Hepatic stellate cell (primary cell): ENCODE results near the gene ENTPD2.

ENCODE experiments used
- DNase-seq: peaks from one replicate; pipeline ENCODE4 v3.0.0; 2011; ENCODE audit warnings: low spot score

ENTPD2 gene

DNA sequence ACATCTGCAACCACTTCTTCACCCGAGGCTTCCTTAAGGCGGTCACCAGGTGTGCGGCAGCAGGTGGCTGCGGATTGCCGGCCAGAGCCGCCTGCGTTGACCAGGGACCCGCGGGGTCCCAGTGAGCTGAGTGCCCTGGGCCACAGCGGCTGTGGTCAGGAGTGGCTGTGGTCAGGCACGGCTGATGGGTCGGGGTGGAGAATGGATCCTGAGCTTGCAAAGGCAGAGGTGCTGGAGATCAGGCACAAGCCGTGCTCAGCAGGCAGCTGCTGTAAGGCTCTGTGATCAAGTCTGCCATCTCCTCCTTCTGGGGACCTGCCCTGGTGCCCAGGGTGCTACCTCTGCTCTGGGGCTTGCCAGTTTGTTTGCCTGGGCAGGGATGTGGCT lies 25.5 kb upstream of the ENTPD2 start:
- DNase-seq, result no peak

DNA sequence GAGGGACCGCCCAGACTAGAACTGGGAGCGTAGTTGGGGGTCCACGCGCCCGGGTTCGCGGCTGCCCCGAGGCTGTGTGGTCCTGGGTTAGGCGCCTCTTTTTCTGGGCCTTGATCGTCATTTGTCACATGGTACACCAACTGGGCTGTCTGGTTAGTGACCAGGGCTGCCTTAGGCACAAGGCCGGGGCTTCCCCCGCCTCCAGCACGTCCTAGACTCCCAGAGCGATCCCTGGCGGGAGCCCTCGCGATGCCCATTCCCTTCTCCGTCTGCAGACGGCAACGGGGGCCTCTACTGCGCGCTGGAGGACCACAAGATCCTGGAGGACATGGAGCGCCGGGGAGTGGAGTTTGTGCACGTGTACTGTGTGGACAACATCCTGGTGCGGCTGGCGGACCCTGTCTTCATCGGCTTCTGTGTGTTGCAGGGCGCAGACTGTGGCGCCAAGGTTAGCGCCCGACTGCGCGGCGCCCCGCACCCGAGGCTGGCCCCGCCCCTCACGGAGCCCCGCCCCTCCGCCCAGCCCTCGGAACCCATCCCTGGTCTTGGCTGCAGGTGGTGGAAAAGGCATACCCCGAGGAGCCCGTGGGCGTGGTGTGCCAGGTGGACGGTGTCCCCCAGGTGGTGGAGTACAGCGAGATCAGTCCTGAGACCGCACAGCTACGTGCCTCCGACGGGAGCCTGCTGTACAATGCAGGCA lies 25.0 kb upstream of the ENTPD2 start:
- no peak for DNase-seq

DNA sequence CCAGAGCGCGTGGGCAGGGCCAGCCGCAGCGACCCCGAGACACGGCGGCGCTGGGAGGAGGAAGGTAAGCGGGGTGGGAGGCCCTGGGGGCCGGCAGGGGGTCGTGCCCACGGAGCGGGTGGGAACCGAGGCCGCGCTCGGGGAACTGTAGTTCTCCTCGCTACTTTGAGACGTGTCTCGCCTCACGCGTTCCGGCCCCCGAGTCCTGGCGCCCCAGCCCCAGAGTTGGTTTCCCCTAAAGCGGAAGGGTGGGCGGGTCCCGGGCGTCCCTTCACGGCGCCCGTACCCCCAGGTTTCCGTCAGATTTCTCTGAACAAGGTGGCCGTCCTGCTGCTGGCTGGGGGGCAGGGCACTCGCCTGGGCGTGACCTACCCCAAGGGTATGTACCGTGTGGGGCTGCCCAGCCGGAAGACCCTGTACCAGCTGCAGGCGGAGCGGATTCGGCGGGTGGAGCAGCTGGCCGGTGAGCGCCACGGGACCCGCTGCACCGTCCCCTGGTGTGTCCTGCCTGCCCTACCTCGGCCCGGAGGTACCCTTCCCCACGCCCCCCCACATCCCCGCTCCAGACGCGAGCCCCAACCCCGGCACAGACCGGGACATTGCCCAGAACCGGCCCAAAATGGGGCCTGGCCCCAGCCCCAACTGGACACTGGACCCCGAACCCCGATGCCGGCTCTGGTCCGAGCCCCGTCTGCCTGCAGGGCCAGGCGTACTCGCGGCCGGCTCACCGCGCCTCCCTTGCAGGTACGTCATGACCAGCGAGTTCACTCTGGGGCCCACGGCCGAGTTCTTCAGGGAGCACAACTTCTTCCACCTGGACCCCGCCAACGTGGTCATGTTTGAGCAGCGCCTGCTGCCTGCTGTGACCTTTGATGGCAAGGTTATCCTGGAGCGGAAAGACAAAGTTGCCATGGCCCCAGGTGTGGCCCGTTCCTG lies 24.2 kb upstream of the ENTPD2 start:
- DNase-seq, result no peak

DNA sequence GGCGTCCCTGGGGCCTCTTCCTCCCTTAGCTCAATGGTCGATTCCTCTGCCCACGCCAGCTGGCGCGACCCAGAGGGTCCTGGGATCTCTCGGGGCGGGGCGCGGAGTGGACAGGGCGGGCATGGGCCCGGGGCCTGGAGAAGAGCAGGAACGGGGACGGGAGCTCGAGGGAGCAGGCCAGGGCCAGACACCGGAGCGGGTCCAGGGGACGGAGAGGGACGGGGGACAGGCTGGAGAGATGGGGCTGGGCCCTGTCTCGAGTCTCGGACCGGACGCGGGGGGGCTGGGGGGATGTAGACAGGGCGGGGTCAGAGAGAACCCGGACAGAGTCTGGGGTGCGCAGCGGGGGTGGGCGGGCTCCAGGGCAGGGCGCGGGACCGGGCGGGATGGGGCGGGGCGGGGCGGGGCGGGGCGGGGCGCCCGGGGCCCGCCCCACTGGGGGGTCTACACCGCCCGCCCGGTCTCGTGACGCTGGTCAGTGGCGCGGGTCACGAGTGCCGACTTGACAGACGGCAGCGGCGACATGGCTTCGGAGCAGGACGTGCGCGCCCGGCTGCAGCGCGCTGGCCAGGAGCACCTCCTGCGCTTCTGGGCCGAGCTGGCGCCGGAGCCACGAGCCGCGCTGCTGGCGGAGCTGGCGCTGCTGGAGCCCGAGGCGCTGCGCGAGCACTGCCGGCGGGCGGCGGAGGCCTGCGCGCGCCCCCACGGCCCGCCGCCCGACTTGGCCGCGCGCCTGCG lies 23.3 kb upstream of the ENTPD2 start, which contains the start of gene UAP1L1:
Gene UAP1L1 (plus strand): TSS at position 508 of the 738 bp plus-strand sequence. CDS start 16 bp downstream, at position 524.
- DNase-seq, result peak; percentile 67

DNA sequence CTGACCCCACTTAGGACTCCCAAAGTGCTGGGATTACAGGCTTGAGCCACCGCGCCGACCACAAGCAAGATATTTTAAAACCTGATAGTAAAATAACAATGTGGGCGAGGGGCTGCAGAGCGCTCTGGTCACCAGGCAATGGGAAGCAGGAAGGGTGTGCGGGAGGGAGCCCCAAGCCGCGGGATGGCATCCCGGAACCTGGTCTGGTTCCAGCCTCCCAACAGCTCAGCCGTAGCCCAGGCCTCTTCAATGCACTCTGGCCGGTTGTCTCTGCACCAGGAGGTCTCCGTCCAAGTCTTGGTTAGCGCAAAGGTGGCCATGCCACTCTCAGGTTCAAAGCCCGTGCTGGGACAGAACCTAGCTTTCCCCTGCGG lies 22.8 kb upstream of the ENTPD2 start:
- no peak for DNase-seq

DNA sequence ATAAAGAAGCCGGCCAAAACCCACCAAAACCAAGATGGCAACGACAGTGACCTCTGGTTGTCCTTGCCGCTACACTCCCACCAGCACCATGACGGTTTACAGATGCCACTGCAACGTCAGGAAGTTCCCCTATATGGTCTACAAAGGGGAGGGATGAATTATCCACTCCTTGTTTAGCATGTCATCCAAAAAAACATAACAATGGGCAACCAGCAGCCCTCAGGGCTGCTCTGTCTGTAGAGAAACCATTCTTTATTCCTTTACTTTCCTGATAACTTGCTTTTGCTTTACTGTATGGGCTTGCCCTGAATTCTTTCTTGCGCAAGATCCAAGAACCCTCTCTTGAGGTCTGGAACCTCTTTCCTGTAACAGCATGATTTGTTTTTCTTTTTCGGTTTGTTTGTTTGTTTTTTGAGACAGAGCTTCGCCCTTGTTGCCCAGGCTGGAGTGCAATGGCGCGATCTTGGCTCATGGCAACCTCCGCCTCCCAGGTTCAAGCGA lies 21.5 kb upstream of the ENTPD2 start:
- no peak for DNase-seq

DNA sequence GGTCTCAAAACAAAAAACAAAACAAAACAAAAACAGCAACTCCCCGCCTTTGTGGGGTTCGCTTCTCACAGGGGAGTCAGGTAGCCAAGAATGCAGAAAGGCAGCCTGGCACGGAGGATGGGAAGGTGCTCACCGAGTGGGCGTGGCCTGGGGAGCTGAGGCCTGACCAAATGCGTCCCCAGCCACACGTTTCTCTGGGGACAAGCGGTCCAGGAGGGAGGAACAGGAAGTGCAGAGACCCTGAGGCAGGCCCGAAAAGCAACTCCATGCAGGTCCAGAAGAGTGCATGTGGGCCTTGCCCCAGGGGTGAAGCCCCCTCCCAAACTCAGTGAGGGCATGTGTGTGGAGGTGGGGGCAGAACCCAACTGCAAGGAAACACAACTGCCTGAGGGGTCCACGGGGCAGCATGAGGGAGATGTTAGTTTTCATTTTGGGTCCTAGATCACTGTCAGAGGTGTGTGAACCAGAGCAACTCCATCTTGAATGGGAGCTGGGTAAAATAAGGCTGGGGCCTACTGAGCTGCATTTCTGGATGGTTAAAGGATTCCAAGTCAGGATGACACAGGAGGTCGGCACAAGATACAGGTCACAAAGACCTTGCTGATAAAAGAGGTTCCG lies 20.9 kb upstream of the ENTPD2 start:
- DNase-seq, result no peak

DNA sequence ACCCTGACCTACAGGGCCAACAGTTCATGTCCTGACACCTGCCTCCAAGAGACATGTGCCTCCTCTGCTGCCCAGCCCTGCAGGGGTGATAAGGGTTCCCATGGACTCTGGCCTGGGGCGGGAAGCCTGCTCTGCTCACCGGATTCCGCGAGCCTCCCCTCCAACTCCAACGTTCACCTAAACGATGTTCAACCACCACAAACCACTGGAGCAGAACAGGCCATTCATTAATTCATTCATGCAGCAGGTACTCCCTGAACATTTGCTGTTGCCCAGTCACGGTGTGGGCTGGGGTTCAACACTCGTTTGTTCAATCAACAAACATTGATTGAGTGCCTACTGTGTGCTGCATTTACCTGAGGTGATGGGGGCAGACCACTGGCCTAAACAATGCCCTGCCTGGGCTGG lies 20.1 kb upstream of the ENTPD2 start:
- DNase-seq, result no peak

DNA sequence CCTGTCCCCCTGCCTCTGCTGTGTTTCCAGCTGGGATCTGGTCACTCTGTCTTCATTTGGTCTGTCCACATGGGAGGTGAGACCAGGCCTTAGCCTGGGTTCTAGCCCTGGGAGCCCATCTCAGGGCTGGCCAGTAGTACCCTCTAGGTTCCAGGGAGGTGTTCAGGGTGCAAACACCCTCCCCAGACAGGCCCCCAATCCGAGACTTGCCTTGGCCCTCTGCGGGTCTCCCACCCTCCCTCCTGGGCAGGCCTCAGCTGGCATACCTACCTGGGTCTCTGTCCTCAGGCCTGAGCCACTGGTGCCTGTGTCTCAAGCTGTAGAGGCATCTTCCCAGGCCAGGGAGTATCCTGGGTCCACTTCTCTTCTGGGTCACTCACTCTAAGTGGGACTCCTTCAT lies 17.4 kb upstream of the ENTPD2 start:
- DNase-seq, result no peak

DNA sequence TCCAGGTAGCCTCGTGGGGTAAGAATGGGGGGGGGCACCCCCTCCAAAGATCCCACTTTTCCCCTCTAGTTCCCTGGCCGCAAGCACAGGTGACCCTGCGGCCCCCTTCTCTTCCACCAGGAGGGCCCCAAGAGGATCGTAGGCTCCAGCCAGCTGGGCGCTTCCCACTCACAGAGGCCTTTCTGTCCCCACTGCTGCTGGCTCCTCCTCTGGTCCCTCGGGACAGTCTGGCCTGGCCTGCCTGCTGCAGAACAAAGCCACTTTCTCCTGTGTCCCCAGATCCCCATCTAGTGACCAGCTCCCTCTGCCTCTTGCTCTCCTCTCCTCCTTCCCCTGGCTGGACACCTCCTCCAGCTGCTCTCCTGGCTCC lies 17.0 kb upstream of the ENTPD2 start:
- DNase-seq, result peak; percentile 55

DNA sequence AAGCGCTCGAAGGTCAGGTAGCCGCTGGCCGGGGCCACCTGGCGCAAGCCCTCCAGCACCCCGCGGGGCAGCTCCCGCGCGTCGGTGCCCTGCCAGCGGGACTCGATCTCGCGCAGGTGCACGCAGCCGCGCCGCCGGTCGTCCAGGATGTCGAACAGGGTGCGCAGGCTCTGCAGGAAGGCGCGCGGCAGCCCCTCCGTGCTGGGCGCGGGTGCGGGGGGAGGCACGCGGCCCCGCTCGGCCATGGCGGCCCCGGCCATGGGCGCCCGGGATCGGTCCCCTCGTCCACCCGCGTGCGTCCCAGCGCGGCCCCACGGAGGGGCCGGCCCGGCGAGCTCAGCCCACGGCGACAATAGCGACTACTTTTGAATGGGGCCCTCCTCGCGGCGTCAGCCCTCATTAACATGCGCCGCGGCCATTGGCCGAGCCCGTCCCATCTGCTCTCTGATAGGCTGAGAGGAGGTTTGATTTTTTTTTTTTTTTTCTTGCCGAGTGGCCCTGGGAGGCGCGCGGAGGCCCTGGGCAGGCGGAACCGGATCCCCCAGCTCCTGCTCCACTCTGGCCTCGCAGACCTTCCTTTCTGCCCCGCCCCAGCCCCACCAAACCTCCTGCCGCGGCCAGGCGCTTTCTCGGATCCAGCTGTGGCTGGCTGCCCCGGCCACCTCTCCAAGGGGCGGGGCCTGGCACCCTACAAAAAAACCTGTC lies 16.5 kb upstream of the ENTPD2 start, which contains the start of gene SAPCD2:
Gene SAPCD2 (minus strand): TSS at position 357 of the 705 bp plus-strand sequence. CDS start 97 bp downstream, at position 260.
- peak; percentile 97 for DNase-seq

DNA sequence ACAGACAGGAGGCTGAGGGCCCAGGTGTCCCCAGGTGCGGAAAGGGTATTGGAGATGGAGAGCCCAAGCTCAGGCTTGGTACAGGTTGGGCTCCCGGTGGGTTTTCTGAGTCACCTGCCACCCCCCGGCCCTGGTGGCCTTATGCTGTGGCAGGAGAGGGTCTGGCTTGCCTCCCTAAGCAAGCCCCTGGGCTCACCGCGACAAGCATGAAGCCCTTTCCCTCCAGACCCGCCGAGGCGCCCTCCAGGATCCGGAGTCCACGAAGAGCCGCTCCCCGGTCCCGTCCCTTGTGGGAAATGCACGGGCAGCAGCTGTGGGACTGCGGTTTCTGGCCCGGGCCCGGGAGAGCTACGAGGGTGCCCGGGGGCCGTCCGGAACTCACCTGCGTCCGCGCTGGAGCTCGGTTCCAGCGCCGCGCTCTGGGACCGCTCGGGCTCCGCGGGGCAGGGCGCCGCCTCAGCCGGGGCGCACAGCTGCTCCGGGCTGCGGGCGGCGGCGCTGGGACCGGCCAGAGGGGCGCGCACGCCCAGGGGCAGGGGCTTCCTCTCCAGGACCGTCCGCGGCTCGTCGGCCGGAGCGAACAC lies 15.7 kb upstream of the ENTPD2 start:
- no peak for DNase-seq

DNA sequence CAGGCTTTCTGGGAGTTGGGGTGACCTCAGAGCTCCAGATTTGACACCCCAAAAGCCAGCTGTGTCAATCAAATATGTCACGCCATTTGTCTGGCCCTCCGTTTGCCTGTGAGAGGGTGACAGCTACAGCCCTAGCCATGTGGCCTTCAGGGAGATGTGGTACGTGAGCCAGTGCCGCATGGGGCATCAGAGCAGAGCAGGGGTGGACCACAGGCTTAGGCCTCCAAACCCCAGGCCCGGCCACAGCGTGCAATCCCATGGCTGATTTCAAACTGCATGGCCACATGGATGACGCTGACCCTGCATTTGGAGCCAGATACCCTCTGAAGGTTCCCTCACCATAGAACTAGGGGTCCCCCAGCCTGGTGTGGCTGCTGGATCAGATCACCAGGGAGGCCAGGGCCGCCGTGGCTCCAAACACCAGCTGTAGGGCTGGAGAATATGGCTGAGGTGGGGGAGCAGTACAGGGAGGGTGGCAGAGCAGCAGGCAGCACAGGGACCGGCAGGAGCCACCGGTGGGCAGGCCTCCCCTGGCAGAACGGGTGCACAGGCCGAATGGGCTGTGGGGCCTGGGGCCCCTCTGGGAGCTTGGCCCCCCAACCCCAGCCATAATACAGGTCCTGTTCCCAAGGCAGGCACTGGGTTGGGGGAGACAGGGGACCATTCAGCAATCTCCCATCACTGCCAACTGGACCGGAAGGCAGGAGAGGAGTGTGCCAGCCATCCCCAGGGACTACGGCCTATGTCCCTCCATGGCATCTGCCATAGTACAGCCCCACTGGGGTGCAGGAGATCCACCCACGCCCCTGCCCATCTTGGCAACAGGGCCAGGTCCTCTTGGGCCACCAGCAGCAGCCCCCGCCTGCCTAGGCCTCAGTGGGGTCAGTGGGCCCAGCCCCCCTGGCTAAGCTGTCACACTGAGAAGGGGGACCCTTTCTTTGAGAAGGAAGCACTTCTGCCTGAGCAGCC lies 15.0 kb upstream of the ENTPD2 start:
- DNase-seq, result no peak

DNA sequence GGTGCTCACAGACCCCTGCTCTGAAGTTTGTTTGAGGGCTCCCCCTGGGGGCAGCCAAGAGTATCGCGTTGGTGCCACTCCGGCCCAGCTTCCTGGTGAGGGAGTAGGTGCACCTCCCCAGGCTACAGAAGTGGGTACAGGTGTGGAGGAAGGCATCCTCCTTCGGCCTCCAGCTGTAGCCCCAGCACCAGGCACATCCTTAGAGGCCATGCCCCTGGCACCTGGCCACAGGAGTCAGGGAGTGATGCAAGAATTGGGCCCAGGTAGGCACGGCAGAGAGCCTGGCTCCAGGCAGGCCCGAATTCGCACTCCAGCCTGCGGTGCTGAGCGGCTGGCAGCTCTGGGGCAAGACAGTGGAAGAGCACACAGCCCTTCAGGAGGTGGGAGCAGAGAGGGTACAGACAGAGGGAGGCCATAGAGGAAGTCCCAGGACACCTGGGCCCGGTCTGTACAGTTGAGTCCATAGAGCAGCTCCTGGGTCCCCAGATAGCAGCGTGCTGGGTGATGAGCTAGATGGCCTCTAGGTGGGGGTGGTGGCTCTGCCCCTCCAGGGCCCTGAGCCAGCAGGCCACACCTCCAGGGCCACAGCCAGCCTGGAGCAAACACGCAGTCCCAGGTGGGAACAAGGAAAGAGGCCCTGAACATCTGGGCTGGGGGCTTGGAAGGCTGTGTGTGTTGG lies 14.1 kb upstream of the ENTPD2 start:
- DNase-seq, result peak; percentile 90

DNA sequence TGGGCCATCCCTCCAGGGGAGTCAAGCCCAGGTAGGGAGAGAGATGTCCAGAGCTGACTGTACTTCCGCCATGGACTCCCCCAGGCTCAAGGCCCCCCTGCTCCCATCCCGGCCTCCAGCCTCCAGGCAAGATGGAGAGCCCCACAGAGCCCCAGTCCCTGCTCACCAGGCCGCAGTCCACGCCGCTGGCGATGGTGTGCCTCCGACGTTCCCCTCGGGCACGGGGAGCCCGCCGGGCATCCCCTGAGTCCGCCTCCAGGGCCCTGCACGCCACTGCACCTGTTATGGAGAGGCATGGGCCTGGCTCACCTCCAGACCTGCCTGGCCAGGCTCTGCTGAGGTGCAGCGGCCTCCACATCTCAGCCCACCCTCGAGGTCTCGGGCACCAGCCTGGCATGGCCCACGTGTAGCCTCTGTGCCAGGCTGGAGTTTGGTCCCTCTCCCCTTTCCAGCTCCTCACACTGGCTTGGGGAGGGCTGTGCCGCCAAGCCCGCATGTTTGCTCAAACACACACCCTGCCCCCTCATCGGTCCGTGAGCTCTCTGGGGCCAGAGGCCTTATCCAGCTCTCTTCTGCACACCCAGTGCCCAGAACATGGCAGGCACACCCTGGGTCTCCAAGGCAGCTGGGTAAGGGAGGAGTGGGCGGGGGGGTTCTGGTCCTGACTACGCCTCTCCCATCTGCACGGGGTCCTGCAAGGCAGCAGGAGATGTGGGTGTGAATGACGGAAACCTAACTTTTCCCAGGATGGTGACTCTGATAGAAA lies 12.4 kb upstream of the ENTPD2 start:
- no peak for DNase-seq

DNA sequence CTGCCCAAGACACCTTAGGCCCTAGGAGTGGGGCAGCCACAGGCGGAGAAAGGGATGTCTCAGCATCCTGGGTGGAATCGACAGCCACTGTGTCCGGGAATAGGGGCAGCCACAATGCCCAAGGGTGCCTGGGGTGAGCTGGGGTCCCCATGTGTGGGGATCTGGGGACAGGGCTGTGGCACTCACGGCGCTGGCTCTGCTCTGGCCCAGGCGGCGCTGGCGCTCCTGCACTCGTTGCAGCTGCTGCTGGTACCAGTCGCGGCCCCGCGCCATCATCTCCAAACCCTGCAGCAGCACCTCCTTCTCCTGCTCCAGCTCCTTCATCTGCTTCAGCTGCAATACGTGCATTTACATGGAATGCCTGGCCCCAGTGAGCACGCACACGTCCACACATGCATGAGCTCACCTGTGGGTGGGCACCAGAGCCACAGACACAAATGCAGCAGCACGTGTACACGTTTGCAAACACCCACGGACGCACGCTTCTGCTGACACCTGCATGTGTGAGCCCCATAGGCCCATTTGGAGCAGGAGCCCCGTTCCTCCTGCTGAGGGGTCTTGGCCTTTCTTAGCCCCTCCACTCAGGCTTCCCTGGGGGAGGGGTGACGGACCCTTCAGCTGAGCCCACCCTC lies 11.6 kb upstream of the ENTPD2 start:
- DNase-seq, result no peak

DNA sequence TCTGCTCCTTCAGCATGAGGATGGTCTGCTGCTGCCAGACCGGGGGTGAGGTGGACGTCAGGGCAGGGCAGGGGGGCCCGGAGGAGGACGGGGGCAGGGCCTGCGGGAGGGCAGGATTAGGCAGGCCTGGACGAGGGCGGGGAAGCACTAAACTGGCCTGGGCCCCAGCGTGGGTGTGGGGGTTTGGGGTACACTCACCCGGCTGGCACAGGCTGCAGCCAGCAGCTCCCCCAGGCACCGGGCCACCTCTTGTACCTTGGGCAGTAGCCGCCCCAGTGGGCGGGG lies 11.0 kb upstream of the ENTPD2 start:
- DNase-seq, result no peak
